Lower leg skin (tissue), 4 donors: ENCODE measurements around the gene ZBTB4. TPM values are rescaled to one million over a fixed set of nuclear protein-coding genes. Genes with fewer than 3 reads are reported as not detected.

ENCODE experiments used
- DNase-seq, 2 donors: peaks; one replicate each; pipeline ENCODE4 v3.0.0-alpha.2; 2019; ENCODE audit warnings: low spot score in 2 of 2
- H3K4me3 ChIP-seq: fragments of 200-600 bp; sonication (generic); 2 replicates; pipeline ENCODE4 v1.5.1; 2017; ENCODE audit warnings: mild to moderate bottlenecking, low read depth; ENCODE audit not compliant: poor library complexity, severe bottlenecking
- CTCF ChIP-seq, 3 donors: fragments of 450-650 bp; IDR thresholded peaks; one replicate each; pipeline ENCODE4 v1.5.1; 2016; ENCODE audit warnings: antibody characterized with exemption in 3 of 3, mild to moderate bottlenecking in 3 of 3, moderate library complexity in 2 of 3
- POLR2A ChIP-seq, 2 donors: fragments of 450-650 bp; IDR thresholded peaks; one replicate each; pipeline ENCODE4 v1.6.1; 2016 to 2017; ENCODE audit warnings: antibody characterized with exemption in 2 of 2, mild to moderate bottlenecking in 1 of 2, moderate library complexity in 1 of 2
- WGBS, 2 donors: methylation state at CpG; one replicate each; pipeline ENCODE4 v1.1.5; 2018; 5-methylcytosine and 5-hydroxymethylcytosine counted together
- intact Hi-C: fragments of 100-400 bp; cut with DNase I; formaldehyde crosslinking; loops from one replicate; pipeline ENCODE4 v1.15.0; 2023; ENCODE audit warnings: low total_unique reads
- total RNA-seq, 4 donors: library from RNA; depleted of rRNA; stranded (reverse); fragments of >200 nt; gene quantifications; one replicate each; pipeline ENCODE4 v1.1.0, GENCODE V29; 2016

ZBTB4 gene
- total RNA-seq, 4 donors from 2014 or later, result 40.4 to 52.3 (median 47.7) TPM

- no peak for DNase-seq
- intact Hi-C loops, result no loop called here
- H3K4me3 ChIP-seq, result no peak overlapping the region
- TF ChIP-seq POLR2A (IDR thresholded peaks at IDR 0.05) (no peak), CTCF (IDR thresholded peaks at IDR 0.05) (no peak)
- 89 to 94% methylated on average over 28 to 33 of the region's 33 CpGs for WGBS, 2 donors
Observed at GRCh38 chr17:7465597-7466275, 13.7 kb downstream of the ZBTB4 start.

- TF ChIP-seq CTCF (IDR thresholded peaks at IDR 0.05), result no peak
- TF ChIP-seq POLR2A (IDR thresholded peaks at IDR 0.05), result no peak
- 41 to 56% methylated on average over 9 of the region's 9 CpGs for WGBS, 2 donors
Observed at GRCh38 chr17:7464081-7464480, 15.3 kb downstream of the ZBTB4 start.

GRCh38 chr17:7463372-7463846 lies 16.0 kb downstream of the ZBTB4 start:
- no peak overlapping the region for H3K4me3 ChIP-seq
- WGBS, 2 donors, result 86 to 87% methylated on average over 12 to 14 of the region's 14 CpGs
- intact Hi-C loops, result no loop called here
- no peak for DNase-seq
- TF ChIP-seq POLR2A (IDR thresholded peaks at IDR 0.05) (no peak), CTCF (IDR thresholded peaks at IDR 0.05) (no peak)

More at GRCh38 chr17:7464081-7464480, 15.3 kb downstream of the ZBTB4 start:
- DNase-seq, result no peak
- no peak overlapping the region for H3K4me3 ChIP-seq
- intact Hi-C loops, result no loop called here

- no peak for TF ChIP-seq CTCF (IDR thresholded peaks at IDR 0.05)
- no peak for TF ChIP-seq POLR2A (IDR thresholded peaks at IDR 0.05)
- no peak for DNase-seq
- H3K4me3 ChIP-seq, result no peak overlapping the region
- 84 to 87% methylated on average over 21 to 31 of the region's 44 CpGs for WGBS, 2 donors
- intact Hi-C loops, result no loop called here
Observed at GRCh38 chr17:7462474-7463371, 16.7 kb downstream of the ZBTB4 start.

GRCh38 chr17:7460850-7461660 lies 18.4 kb downstream of the ZBTB4 start:
- intact Hi-C loops, result no loop called here
- H3K4me3 ChIP-seq, result no peak overlapping the region
- 93 to 98% methylated on average over 7 of the region's 7 CpGs for WGBS, 2 donors
- no peak for TF ChIP-seq POLR2A (IDR thresholded peaks at IDR 0.05)
- TF ChIP-seq CTCF (IDR thresholded peaks at IDR 0.05), result no peak
- no peak for DNase-seq
